HepG2 (cell line): ENCODE results near the gene PIK3CA. TPM values are rescaled to one million over a fixed set of nuclear protein-coding genes. Genes with fewer than 3 reads are reported as not detected.
"Not testable (repeated sequence)": the region's sequence is repeated elsewhere in the genome, so short reads cannot be mapped to it uniquely, and the experiment has no call there.

Experiments used
- ATAC-seq: fragments of 200-7000 bp; cut with Tn5 transposase; 3 replicates; pipeline ENCODE4 v1.9.1; 2020; ENCODE audit warnings: mild to moderate bottlenecking, moderate library complexity
- BruUV-seq: library from RNA; stranded (reverse); fragments of 400-500 nt; replicated peaks from 2 replicates; lab custom pipeline; 2021; lab: Mats Ljungman, UMichigan
- CTCF ChIA-PET: fragments of 300-600 bp; formaldehyde crosslinking; extraction: SDS; loops from one replicate; lab custom pipeline; 2021; ENCODE audit warnings: low total read pairs, inconsistent platforms, low intra/inter-chr PET ratio; lab: Yijun Ruan, JAX
- POLR2A ChIA-PET: fragments of 350-600 bp; sonication (Branson Sonifier 250); formaldehyde crosslinking; loops from one replicate; lab custom pipeline; 2020; ENCODE audit warnings: antibody characterized with exemption, inconsistent platforms; lab: Yijun Ruan, JAX
- DNase-seq: peaks from one replicate; pipeline ENCODE4 v3.0.0-alpha.2; 2015; ENCODE audit warnings: low spot score
- FAIRE-seq: peaks from 3 replicates; lab custom pipeline; 2011; peaks lifted over from hg19 to GRCh38; lab: Jason Lieb, UNC
- H2AFZ ChIP-seq: one replicate; pipeline ENCODE4 v1.6.1; 2011; ENCODE audit warnings: low read length, inconsistent platforms
- H3K27ac ChIP-seq: fragments of 300-600 bp; 3 replicates; pipeline ENCODE4 v1.8.0; 2011; ENCODE audit warnings: mixed run types, mild to moderate bottlenecking, mixed read lengths, low read length, inconsistent platforms; ENCODE audit not compliant: insufficient read depth; ENCODE audit errors: extremely low read length
- H3K27me3 ChIP-seq, 2 experiments: fragments of 200-600 bp in 1 of 2; 2 replicates in 1 of 2; 3 replicates in 1 of 2; pipeline versions ENCODE4 v1.6.0 to v1.8.0; 2011; ENCODE audit warnings: low read length in 2 of 2, mild to moderate bottlenecking in 2 of 2, moderate library complexity in 2 of 2, inconsistent platforms in 1 of 2; ENCODE audit not compliant: insufficient read depth in 2 of 2, control insufficient read depth in 1 of 2
- H3K36me3 ChIP-seq, 2 experiments: fragments of 200-600 bp in 1 of 2; replicated peaks in 1 of 2; 2 replicates in 1 of 2; 3 replicates in 1 of 2; pipeline versions ENCODE4 v1.5.1 to v1.8.0; 2011; ENCODE audit warnings: low read length in 2 of 2, inconsistent platforms in 1 of 2; ENCODE audit not compliant: insufficient read depth in 2 of 2, control insufficient read depth in 1 of 2
- H3K4me1 ChIP-seq: 2 replicates; pipeline ENCODE4 v1.5.1; 2012; ENCODE audit warnings: low read length, inconsistent platforms; ENCODE audit not compliant: insufficient read depth
- H3K4me2 ChIP-seq: 2 replicates; pipeline ENCODE4 v1.6.0; 2011; ENCODE audit warnings: low read depth, low read length, inconsistent platforms
- H3K4me3 ChIP-seq, 3 experiments: fragments of 200-600 bp in 1 of 3; sonication (generic), shearing (Covaris generic) in 1 of 3; replicated peaks in 1 of 3; 2 replicates each; pipeline ENCODE4 v1.5.1; 2011 to 2016; ENCODE audit warnings: low read length in 3 of 3, inconsistent platforms in 2 of 3, low read depth in 2 of 3, mild to moderate bottlenecking in 2 of 3, control low read depth in 1 of 3, mixed read lengths in 1 of 3; ENCODE audit not compliant: insufficient read depth in 1 of 3
- H3K79me2 ChIP-seq: one replicate; pipeline ENCODE4 v1.6.1; 2011; ENCODE audit warnings: low read length, inconsistent platforms; ENCODE audit not compliant: insufficient read depth
- H3K9ac ChIP-seq: 2 replicates; pipeline ENCODE4 v1.6.0; 2011; ENCODE audit warnings: mild to moderate bottlenecking, low read depth, low read length, inconsistent platforms; ENCODE audit not compliant: insufficient read depth
- H3K9me3 ChIP-seq: 2 replicates; pipeline ENCODE4 v1.5.1; 2012; ENCODE audit warnings: mild to moderate bottlenecking, low read length
- H4K20me1 ChIP-seq: 2 replicates; pipeline ENCODE4 v1.6.0; 2011; ENCODE audit warnings: inconsistent platforms, mild to moderate bottlenecking, low read length, moderate library complexity; ENCODE audit not compliant: insufficient read depth
- BCL6 ChIP-seq: IDR thresholded peaks from 2 replicates; pipeline ENCODE4 v1.6.1; 2016; ENCODE audit warnings: missing genetic modification reagents, missing compliant biosample characterization
- NKX3-1 ChIP-seq: sonication (generic); formaldehyde crosslinking; IDR thresholded peaks from 2 replicates; pipeline ENCODE4 v1.5.0; 2020; ENCODE audit warnings: missing genetic modification reagents
- POLR2AphosphoS5 ChIP-seq: IDR thresholded peaks from 2 replicates; pipeline ENCODE4 v1.6.1; 2012; ENCODE audit warnings: low read depth, low read length
- TSC22D2 ChIP-seq: sonication (generic); formaldehyde crosslinking; IDR thresholded peaks from 2 replicates; pipeline ENCODE4 v1.5.1; 2020; ENCODE audit warnings: missing genetic modification reagents, mild to moderate bottlenecking, borderline replicate concordance
- ZNF563 ChIP-seq: sonication (generic); formaldehyde crosslinking; IDR thresholded peaks from 2 replicates; pipeline ENCODE4 v1.8.0; 2022; ENCODE audit warnings: mild to moderate bottlenecking, moderate library complexity, missing genetic modification reagents
- WGBS: methylation state at CpG from one replicate; pipeline ENCODE4 v1.1.6; 2017; ENCODE audit warnings: low lambda C conversion rate; 5-methylcytosine and 5-hydroxymethylcytosine counted together
- in situ Hi-C: cut with HindIII; loops from 2 replicates; pipeline ENCODE4 v1.10.0; 2017; ENCODE audit warnings: low pct_unique_long_range_greater_than_20kb; ENCODE audit not compliant: extremely low pct_ligation_motif_present
- intact Hi-C: fragments of 100-400 bp; cut with micrococcal nuclease; formaldehyde crosslinking; loops from one replicate; pipeline ENCODE4 v1.10.0; 2022; ENCODE audit not compliant: unreplicated experiment
- polyA plus RNA-seq, 8 experiments: library from polyadenylated mRNA; depleted of rRNA in 3 of 8; stranded (reverse) in 7 of 8; unstranded in 1 of 8; fragments of >200 nt; fragmentation: Illumina TruSeq in 4 of 8; extraction: Trizol in 4 of 8; gene quantifications; 2 replicates each; pipeline versions ENCODE4 v1.2.1 to v1.2.3, GENCODE V29; 2011 to 2016; ENCODE audit warnings: low read depth in 4 of 8, missing spikeins in 1 of 8, mixed read lengths in 1 of 8; ENCODE audit not compliant: insufficient read depth in 1 of 8
- total RNA-seq, 5 experiments: library from RNA; depleted of rRNA; stranded (reverse); fragments of >200 nt; fragmentation: Illumina TruSeq; extraction: Trizol; gene quantifications; 2 replicates each; pipeline ENCODE4 v1.2.3, GENCODE V29; 2016; ENCODE audit warnings: low read depth in 1 of 5

Gene PIK3CA
- total and polyA plus RNA-seq, 2 of the 13 experiments (the other 11 are each of a cell fraction or from before 2014, with no cell fraction given) = 5.7 to 11.4 TPM

DNA sequence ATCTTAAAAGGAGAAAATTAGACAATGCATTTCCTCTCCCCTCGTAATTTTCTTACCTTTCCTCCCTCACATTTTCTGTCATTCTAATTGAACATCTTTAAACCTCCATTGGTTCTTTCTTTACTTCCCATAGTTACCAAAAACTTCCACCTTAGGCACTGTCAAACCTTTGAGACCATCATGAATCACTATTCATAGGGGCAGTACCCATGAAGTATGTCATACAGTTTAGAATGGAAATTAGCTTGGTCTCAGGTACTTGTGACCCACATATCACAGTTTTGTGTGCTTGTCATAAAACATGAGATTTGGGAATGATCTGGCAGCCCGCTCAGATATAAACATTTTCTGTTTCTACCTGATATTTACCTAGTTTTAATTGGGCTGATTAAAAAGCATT is 52.6 kb downstream of the PIK3CA start:
- in situ Hi-C loops = no loop called here
- Histone ChIP-seq H4K20me1 (no peaks in the 10 kb centered on the region), H3K79me2 (no peaks in the 10 kb centered on the region), H3K36me3 (peaks cover 0 to 8% of the 10 kb centered on the region in 2 experiments; a peak in 3 of 5 replicates), H3K4me2 (no peak overlapping the region), H3K27me3 (no peaks in the 10 kb centered on the region), H3K4me3 (no peak overlapping the region), H2AFZ (no peak overlapping the region), H3K27ac (no peak overlapping the region), H3K9ac (no peak overlapping the region), H3K4me1 (no peaks in the 10 kb centered on the region), H3K9me3 (no peaks in the 10 kb centered on the region)
- FAIRE-seq (no peak), DNase-seq (no peak), ATAC-seq (no peak)
- ChIA-PET POLR2A (no interaction called here), CTCF (no interaction called here)
- TF ChIP-seq NKX3-1 (CRISPR knock-in tag) = no peak
- no peak for TF ChIP-seq TSC22D2
- TF ChIP-seq BCL6 (CRISPR knock-in tag) = no peak
- no peak for TF ChIP-seq ZNF563
- TF ChIP-seq POLR2AphosphoS5 = no peak
- intact Hi-C loops = no loop called here
- no TSS peak for BruUV-seq
- 91% methylated on average over 2 of the region's 2 CpGs for WGBS

DNA sequence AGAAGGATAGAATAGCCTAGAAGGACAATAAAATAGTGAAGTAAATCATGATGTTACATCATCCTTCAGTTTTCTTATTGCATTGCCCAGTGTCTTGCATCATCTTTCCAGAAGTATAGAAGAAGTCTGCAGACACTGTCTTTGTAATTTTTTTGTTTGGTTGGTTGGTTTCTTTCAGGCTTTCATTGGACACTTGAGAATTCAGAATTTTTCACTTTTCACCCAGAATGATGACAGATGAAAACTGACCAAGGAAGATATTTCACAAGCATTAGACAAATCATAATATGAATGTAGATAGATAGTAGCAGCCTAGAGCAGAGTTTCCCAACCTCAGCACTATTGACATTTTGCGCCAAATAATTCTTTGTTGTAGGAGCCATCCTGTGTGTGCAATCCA is 67.4 kb downstream of the PIK3CA start:
- DNase-seq, H3K36me3 ChIP-seq, H3K4me3 ChIP-seq, H4K20me1 ChIP-seq, H3K9ac ChIP-seq, H2AFZ ChIP-seq, H3K9me3 ChIP-seq, ATAC-seq, POLR2A ChIA-PET, H3K27ac ChIP-seq, H3K79me2 ChIP-seq, CTCF ChIA-PET, FAIRE-seq, H3K4me1 ChIP-seq, in situ Hi-C loops, intact Hi-C loops, H3K4me2 ChIP-seq, BruUV-seq, H3K27me3 ChIP-seq: not testable (repeated sequence)
- no CpG with 5 or more reads among the region's 1 CpG for WGBS
